PC-3 (cell line): Measurements from ENCODE around the gene DRAP1. TPM values are rescaled to one million over a fixed set of nuclear protein-coding genes. Genes with fewer than 3 reads are reported as not detected.

ENCODE experiments used
- ATAC-seq: fragments of 200-7000 bp; cut with Tn5 transposase; 2 replicates; pipeline ENCODE4 v1.9.1; 2020; ENCODE audit warnings: mild to moderate bottlenecking, moderate library complexity
- BruUV-seq: library from RNA; stranded (reverse); fragments of 400-500 nt; replicated peaks from 2 replicates; lab custom pipeline; 2021; lab: Mats Ljungman, UMichigan
- CTCF ChIA-PET: fragments of 300-600 bp; sonication (Branson Sonifier 250); formaldehyde crosslinking; loops from one replicate; lab custom pipeline; 2022; ENCODE audit warnings: antibody characterized with exemption; lab: Charles Lee
- POLR2A ChIA-PET: fragments of 300-600 bp; sonication (Branson Sonifier 250); formaldehyde crosslinking; loops from one replicate; lab custom pipeline; 2022; ENCODE audit warnings: antibody characterized with exemption; ENCODE audit not compliant: unreplicated experiment; lab: Charles Lee
- DNase-seq: peaks from one replicate; pipeline ENCODE4 v3.0.0-alpha.2; 2015
- H2AFZ ChIP-seq: fragments of 300-600 bp; sonication (generic); 2 replicates; pipeline ENCODE4 v1.6.0; 2016; ENCODE audit warnings: antibody characterized with exemption, low read length
- H3F3A ChIP-seq: fragments of 300-600 bp; sonication (generic); one replicate; pipeline ENCODE4 v1.6.0; 2017; ENCODE audit warnings: antibody characterized with exemption, low read length, control low read depth, mild to moderate bottlenecking; ENCODE audit not compliant: unreplicated experiment
- H3K27ac ChIP-seq: fragments of 300-600 bp; sonication (generic); 2 replicates; pipeline ENCODE4 v1.5.1; 2016; ENCODE audit warnings: mild to moderate bottlenecking, low read length
- H3K27me3 ChIP-seq: fragments of 300-600 bp; sonication (generic); 2 replicates; pipeline ENCODE4 v1.6.1; 2016; ENCODE audit warnings: low read length, mixed read lengths
- H3K36me3 ChIP-seq: fragments of 300-600 bp; sonication (generic); 2 replicates; pipeline ENCODE4 v1.6.1; 2016; ENCODE audit warnings: low read depth, mixed run types, low read length, mixed read lengths
- H3K4me1 ChIP-seq: fragments of 300-600 bp; sonication (generic); 2 replicates; pipeline ENCODE4 v1.5.1; 2016; ENCODE audit warnings: low read length; ENCODE audit not compliant: insufficient read depth
- H3K4me2 ChIP-seq: fragments of 300-600 bp; sonication (generic); 2 replicates; pipeline ENCODE4 v1.6.0; 2016; ENCODE audit warnings: low read length
- H3K4me3 ChIP-seq: fragments of 300-600 bp; sonication (generic); 2 replicates; pipeline ENCODE4 v1.5.1; 2016; ENCODE audit warnings: mild to moderate bottlenecking, low read length, mixed read lengths
- H3K79me2 ChIP-seq: fragments of 300-600 bp; sonication (generic); 2 replicates; pipeline ENCODE4 v1.6.1; 2017; ENCODE audit warnings: low read length, mixed read lengths
- H3K9ac ChIP-seq: fragments of 300-600 bp; sonication (generic); 2 replicates; pipeline ENCODE4 v1.6.0; 2016; ENCODE audit warnings: mild to moderate bottlenecking, low read length
- H3K9me2 ChIP-seq: fragments of 300-600 bp; sonication (generic); replicated peaks from 2 replicates; pipeline ENCODE4 v1.6.1; 2016; ENCODE audit warnings: mixed run types, low read length, mixed read lengths
- H3K9me3 ChIP-seq: fragments of 300-600 bp; sonication (generic); 2 replicates; pipeline ENCODE4 v1.6.1; 2016; ENCODE audit warnings: low read length, mixed read lengths
- H4K20me1 ChIP-seq: fragments of 300-600 bp; sonication (generic); 2 replicates; pipeline ENCODE4 v1.6.1; 2016; ENCODE audit warnings: low read length, mixed read lengths
- CTCF ChIP-seq: fragments of 300-600 bp; sonication (generic); conservative IDR thresholded peaks from 2 replicates; pipeline ENCODE4 v1.5.1; 2017; ENCODE audit warnings: antibody characterized with exemption, low read depth, mild to moderate bottlenecking, low read length
- EZH2 ChIP-seq: fragments of 300-600 bp; sonication (generic); IDR thresholded peaks from one replicate; pipeline ENCODE4 v1.6.1; 2017; ENCODE audit warnings: antibody characterized with exemption, mild to moderate bottlenecking, low read length; ENCODE audit not compliant: unreplicated experiment
- EZH2phosphoT487 ChIP-seq: fragments of 300-600 bp; sonication (generic); IDR thresholded peaks from 2 replicates; pipeline ENCODE4 v1.6.1; 2018; ENCODE audit warnings: mild to moderate bottlenecking, antibody characterized with exemption, low read length, borderline replicate concordance
- intact Hi-C: fragments of 100-400 bp; cut with micrococcal nuclease; formaldehyde crosslinking; loops from 2 replicates; pipeline ENCODE4 v1.9.0; 2023
- total RNA-seq: library from RNA; depleted of rRNA; stranded (reverse); fragments of >200 nt; gene quantifications from 2 replicates; pipeline ENCODE4 v1.2.3, GENCODE V29; 2014

The DRAP1 gene
- total RNA-seq, 1 experiment from 2014 or later: 944 TPM

- Histone ChIP-seq H3K9me2 (no peaks in the 10 kb centered on the region), H3K4me1 (no peaks in the 10 kb centered on the region), H3F3A (no peaks in the 10 kb centered on the region), H2AFZ (no peak overlapping the region), H3K79me2 (no peaks in the 10 kb centered on the region), H4K20me1 (no peaks in the 10 kb centered on the region), H3K4me2 (no peak overlapping the region), H3K4me3 (no peak overlapping the region), H3K9ac (no peak overlapping the region), H3K9me3 (no peaks in the 10 kb centered on the region), H3K27ac (no peak overlapping the region), H3K36me3 (no peaks in the 10 kb centered on the region), H3K27me3 (no peaks in the 10 kb centered on the region)
- intact Hi-C loops: no loop called here
- BruUV-seq: no TSS peak
- ATAC-seq (no peak), DNase-seq (no peak)
- TF ChIP-seq EZH2 (no peak), EZH2phosphoT487 (no peak), CTCF (no peak)
- CTCF ChIA-PET: interaction anchor here (0.5 kb wide), 1 partner anchor 91 kb away, joined by 5 read pairs; no protein-coding TSS in a partner anchor
- POLR2A ChIA-PET: no interaction called here
Observed at GRCh38 chr11:65952052-65952521, 32.9 kb downstream of the DRAP1 start.

GRCh38 chr11:65953471-65953870 is 34.2 kb downstream of the DRAP1 start:
- no peaks in the 10 kb centered on the region for H3K9me3 ChIP-seq
- TF ChIP-seq EZH2: no peak
- TF ChIP-seq EZH2phosphoT487: no peak
- TF ChIP-seq CTCF: no peak
- H4K20me1 ChIP-seq: no peaks in the 10 kb centered on the region
- no peak for DNase-seq
- ChIA-PET POLR2A (no interaction called here), CTCF (interaction anchor here (0.7 kb wide), 1 partner anchor 28 kb away, joined by 5 read pairs; no protein-coding TSS in a partner anchor)
- no peaks in the 10 kb centered on the region for H3K9me2 ChIP-seq
- no peak overlapping the region for H3K27ac ChIP-seq
- H3K9ac ChIP-seq: no peak overlapping the region
- H3F3A ChIP-seq: no peaks in the 10 kb centered on the region
- H3K79me2 ChIP-seq: no peaks in the 10 kb centered on the region
- no peaks in the 10 kb centered on the region for H3K27me3 ChIP-seq
- no peaks in the 10 kb centered on the region for H3K36me3 ChIP-seq
- H3K4me3 ChIP-seq: no peak overlapping the region
- no peak overlapping the region for H3K4me2 ChIP-seq
- no TSS peak for BruUV-seq
- no peak for ATAC-seq
- H3K4me1 ChIP-seq: no peaks in the 10 kb centered on the region
- intact Hi-C loops: no loop called here
- H2AFZ ChIP-seq: no peak overlapping the region

GRCh38 chr11:65954771-65955170 is 35.5 kb downstream of the DRAP1 start:
- no peak overlapping the region for H2AFZ ChIP-seq
- ChIA-PET CTCF (no interaction called here), POLR2A (no interaction called here)
- no peaks in the 10 kb centered on the region for H3K4me1 ChIP-seq
- H3K4me3 ChIP-seq: no peak overlapping the region
- no peak overlapping the region for H3K9ac ChIP-seq
- no peaks in the 10 kb centered on the region for H3K27me3 ChIP-seq
- no peaks in the 10 kb centered on the region for H3K9me2 ChIP-seq
- no peaks in the 10 kb centered on the region for H3F3A ChIP-seq
- no peaks in the 10 kb centered on the region for H3K36me3 ChIP-seq
- ATAC-seq (no peak), DNase-seq (no peak)
- H3K4me2 ChIP-seq: no peak overlapping the region
- no peak overlapping the region for H3K27ac ChIP-seq
- TF ChIP-seq CTCF (no peak), EZH2phosphoT487 (no peak), EZH2 (no peak)
- intact Hi-C loops: no loop called here
- H3K79me2 ChIP-seq: no peaks in the 10 kb centered on the region
- H4K20me1 ChIP-seq: no peaks in the 10 kb centered on the region
- BruUV-seq: no TSS peak
- no peaks in the 10 kb centered on the region for H3K9me3 ChIP-seq
